ENCODE results near the gene EBF3.

DNA sequence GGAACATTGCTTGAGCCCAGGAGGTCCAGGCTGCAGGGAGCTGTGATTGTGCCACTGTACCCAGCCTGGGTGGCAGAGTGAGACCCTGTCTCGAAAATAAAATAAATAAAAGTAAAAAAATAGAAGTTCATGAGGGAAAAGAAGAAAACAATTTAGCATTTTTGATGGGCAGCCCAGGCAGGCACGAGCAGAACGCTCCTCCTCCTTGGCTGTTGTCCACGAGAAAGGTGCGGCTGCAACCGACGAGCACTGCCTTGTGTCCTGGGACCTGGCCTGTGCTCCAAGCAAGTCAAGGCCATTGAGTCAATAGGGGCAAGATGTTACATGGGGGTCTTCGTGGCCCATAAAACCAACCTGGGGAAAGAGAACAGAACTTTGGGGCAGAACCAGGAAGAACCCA is 25.6 kb downstream of the EBF3 start:
- TF ChIP-seq POLR2A (IDR thresholded peaks at IDR 0.05; ENCODE audit: borderline replicate concordance, extremely low read depth, insufficient read depth, insufficient read length) (no peak), CTCF (IDR thresholded peaks at IDR 0.05 in 2 of 3, conservative IDR thresholded peaks at IDR 0.05 in 1 of 3; ENCODE audit: borderline replicate concordance in 1 of 3, insufficient read depth in 1 of 3, low read depth in 2 of 3, low read length in 2 of 3) (no peak), SIN3A (IDR thresholded peaks at IDR 0.05; ENCODE audit: low read depth) (no peak), JUND (IDR thresholded peaks at IDR 0.05) (no peak), EZH2 (IDR thresholded peaks at IDR 0.05) (no peak), SRF (IDR thresholded peaks at IDR 0.05; ENCODE audit: low read depth) (no peak), SP1 (IDR thresholded peaks at IDR 0.05; ENCODE audit: low read depth) (no peak), CEBPB (IDR thresholded peaks at IDR 0.05; ENCODE audit: low read depth) (no peak), MAX (IDR thresholded peaks at IDR 0.05) (no peak), ZFX (IDR thresholded peaks at IDR 0.05) (no peak)
- TF ChIP-seq, protein P1, sequence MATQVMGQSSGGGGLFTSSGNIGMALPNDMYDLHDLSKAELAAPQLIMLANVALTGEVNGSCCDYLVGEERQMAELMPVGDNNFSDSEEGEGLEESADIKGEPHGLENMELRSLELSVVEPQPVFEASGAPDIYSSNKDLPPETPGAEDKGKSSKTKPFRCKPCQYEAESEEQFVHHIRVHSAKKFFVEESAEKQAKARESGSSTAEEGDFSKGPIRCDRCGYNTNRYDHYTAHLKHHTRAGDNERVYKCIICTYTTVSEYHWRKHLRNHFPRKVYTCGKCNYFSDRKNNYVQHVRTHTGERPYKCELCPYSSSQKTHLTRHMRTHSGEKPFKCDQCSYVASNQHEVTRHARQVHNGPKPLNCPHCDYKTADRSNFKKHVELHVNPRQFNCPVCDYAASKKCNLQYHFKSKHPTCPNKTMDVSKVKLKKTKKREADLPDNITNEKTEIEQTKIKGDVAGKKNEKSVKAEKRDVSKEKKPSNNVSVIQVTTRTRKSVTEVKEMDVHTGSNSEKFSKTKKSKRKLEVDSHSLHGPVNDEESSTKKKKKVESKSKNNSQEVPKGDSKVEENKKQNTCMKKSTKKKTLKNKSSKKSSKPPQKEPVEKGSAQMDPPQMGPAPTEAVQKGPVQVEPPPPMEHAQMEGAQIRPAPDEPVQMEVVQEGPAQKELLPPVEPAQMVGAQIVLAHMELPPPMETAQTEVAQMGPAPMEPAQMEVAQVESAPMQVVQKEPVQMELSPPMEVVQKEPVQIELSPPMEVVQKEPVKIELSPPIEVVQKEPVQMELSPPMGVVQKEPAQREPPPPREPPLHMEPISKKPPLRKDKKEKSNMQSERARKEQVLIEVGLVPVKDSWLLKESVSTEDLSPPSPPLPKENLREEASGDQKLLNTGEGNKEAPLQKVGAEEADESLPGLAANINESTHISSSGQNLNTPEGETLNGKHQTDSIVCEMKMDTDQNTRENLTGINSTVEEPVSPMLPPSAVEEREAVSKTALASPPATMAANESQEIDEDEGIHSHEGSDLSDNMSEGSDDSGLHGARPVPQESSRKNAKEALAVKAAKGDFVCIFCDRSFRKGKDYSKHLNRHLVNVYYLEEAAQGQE (IDR thresholded peaks at IDR 0.05; ENCODE audit: low read depth), result no peak
- TF ChIP-seq, protein P2, sequence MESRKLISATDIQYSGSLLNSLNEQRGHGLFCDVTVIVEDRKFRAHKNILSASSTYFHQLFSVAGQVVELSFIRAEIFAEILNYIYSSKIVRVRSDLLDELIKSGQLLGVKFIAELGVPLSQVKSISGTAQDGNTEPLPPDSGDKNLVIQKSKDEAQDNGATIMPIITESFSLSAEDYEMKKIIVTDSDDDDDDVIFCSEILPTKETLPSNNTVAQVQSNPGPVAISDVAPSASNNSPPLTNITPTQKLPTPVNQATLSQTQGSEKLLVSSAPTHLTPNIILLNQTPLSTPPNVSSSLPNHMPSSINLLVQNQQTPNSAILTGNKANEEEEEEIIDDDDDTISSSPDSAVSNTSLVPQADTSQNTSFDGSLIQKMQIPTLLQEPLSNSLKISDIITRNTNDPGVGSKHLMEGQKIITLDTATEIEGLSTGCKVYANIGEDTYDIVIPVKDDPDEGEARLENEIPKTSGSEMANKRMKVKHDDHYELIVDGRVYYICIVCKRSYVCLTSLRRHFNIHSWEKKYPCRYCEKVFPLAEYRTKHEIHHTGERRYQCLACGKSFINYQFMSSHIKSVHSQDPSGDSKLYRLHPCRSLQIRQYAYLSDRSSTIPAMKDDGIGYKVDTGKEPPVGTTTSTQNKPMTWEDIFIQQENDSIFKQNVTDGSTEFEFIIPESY (IDR thresholded peaks at IDR 0.05; ENCODE audit: extremely low read depth, insufficient replicate concordance, low read length), result no peak

Data from HCT116 (cell line).